Measurements from ENCODE around the gene SCGB1A1.

The SCGB1A1 gene

GRCh38 chr11:62394825-62395538 lies 23.9 kb upstream of the SCGB1A1 start:
- TF ChIP-seq GATA2 (IDR thresholded peaks at IDR 0.05; ENCODE audit: low read depth, low read length): no peak
- TF ChIP-seq GATA3 (IDR thresholded peaks at IDR 0.05; ENCODE audit: low read depth, low read length): no peak

GRCh38 chr11:62395885-62396551 lies 22.8 kb upstream of the SCGB1A1 start:
- TF ChIP-seq GATA2 (IDR thresholded peaks at IDR 0.05; ENCODE audit: low read depth, low read length) (no peak), GATA3 (IDR thresholded peaks at IDR 0.05; ENCODE audit: low read depth, low read length) (no peak)

GRCh38 chr11:62398011-62398994 lies 20.5 kb upstream of the SCGB1A1 start:
- no peak for TF ChIP-seq GATA3 (IDR thresholded peaks at IDR 0.05; ENCODE audit: low read depth, low read length)
- peak; percentile 84 for TF ChIP-seq GATA2 (IDR thresholded peaks at IDR 0.05; ENCODE audit: low read depth, low read length)

- TF ChIP-seq GATA2 (IDR thresholded peaks at IDR 0.05; ENCODE audit: low read depth, low read length) (no peak), GATA3 (IDR thresholded peaks at IDR 0.05; ENCODE audit: low read depth, low read length) (no peak)
These were observed 19.5 kb upstream of the SCGB1A1 start for GRCh38 chr11:62399172-62399877.

GRCh38 chr11:62399878-62400266 lies 19.0 kb upstream of the SCGB1A1 start:
- TF ChIP-seq GATA2 (IDR thresholded peaks at IDR 0.05; ENCODE audit: low read depth, low read length) (no peak), GATA3 (IDR thresholded peaks at IDR 0.05; ENCODE audit: low read depth, low read length) (no peak)

- TF ChIP-seq GATA3 (IDR thresholded peaks at IDR 0.05; ENCODE audit: low read depth, low read length) (no peak), GATA2 (IDR thresholded peaks at IDR 0.05; ENCODE audit: low read depth, low read length) (no peak)
These were observed 18.6 kb upstream of the SCGB1A1 start for GRCh38 chr11:62400281-62400680.

GRCh38 chr11:62400760-62401159 lies 18.1 kb upstream of the SCGB1A1 start:
- TF ChIP-seq GATA2 (IDR thresholded peaks at IDR 0.05; ENCODE audit: low read depth, low read length) (no peak), GATA3 (IDR thresholded peaks at IDR 0.05; ENCODE audit: low read depth, low read length) (no peak)

- TF ChIP-seq GATA2 (IDR thresholded peaks at IDR 0.05; ENCODE audit: low read depth, low read length): no peak
- TF ChIP-seq GATA3 (IDR thresholded peaks at IDR 0.05; ENCODE audit: low read depth, low read length): no peak
These were observed 17.5 kb upstream of the SCGB1A1 start for GRCh38 chr11:62401356-62401755.

- TF ChIP-seq GATA2 (IDR thresholded peaks at IDR 0.05; ENCODE audit: low read depth, low read length) (no peak), GATA3 (IDR thresholded peaks at IDR 0.05; ENCODE audit: low read depth, low read length) (no peak)
These were observed 17.0 kb upstream of the SCGB1A1 start for GRCh38 chr11:62401811-62402210.

GRCh38 chr11:62402226-62402959 lies 16.4 kb upstream of the SCGB1A1 start:
- TF ChIP-seq GATA3 (IDR thresholded peaks at IDR 0.05; ENCODE audit: low read depth, low read length): no peak
- TF ChIP-seq GATA2 (IDR thresholded peaks at IDR 0.05; ENCODE audit: low read depth, low read length): no peak

GRCh38 chr11:62402960-62403730 lies 15.7 kb upstream of the SCGB1A1 start:
- TF ChIP-seq GATA2 (IDR thresholded peaks at IDR 0.05; ENCODE audit: low read depth, low read length) (no peak), GATA3 (IDR thresholded peaks at IDR 0.05; ENCODE audit: low read depth, low read length) (no peak)

GRCh38 chr11:62404435-62404834 lies 14.4 kb upstream of the SCGB1A1 start:
- TF ChIP-seq GATA3 (IDR thresholded peaks at IDR 0.05; ENCODE audit: low read depth, low read length) (no peak), GATA2 (IDR thresholded peaks at IDR 0.05; ENCODE audit: low read depth, low read length) (no peak)
